WI38 (cell line): ENCODE results near the gene MMEL1.

Source experiments
- H3K4me3 ChIP-seq: 2 replicates; pipeline ENCODE4 v1.5.1; 2011; ENCODE audit warnings: low read depth, mild to moderate bottlenecking, control low read depth, low read length
- CTCF ChIP-seq: IDR thresholded peaks from 2 replicates; pipeline ENCODE4 v1.5.1; 2012; ENCODE audit warnings: low read depth, mild to moderate bottlenecking, control low read depth, low read length

The MMEL1 gene

GRCh38 chr1:2595261-2595811 is 37.5 kb downstream of the MMEL1 start:
- no peak overlapping the region for H3K4me3 ChIP-seq
- no peak for TF ChIP-seq CTCF

GRCh38 chr1:2594641-2595131 is 38.1 kb downstream of the MMEL1 start:
- no peak overlapping the region for H3K4me3 ChIP-seq
- no peak for TF ChIP-seq CTCF

GRCh38 chr1:2594001-2594640 is 38.7 kb downstream of the MMEL1 start:
- H3K4me3 ChIP-seq: no peak overlapping the region
- TF ChIP-seq CTCF: no peak

- TF ChIP-seq CTCF: no peak
- no peak overlapping the region for H3K4me3 ChIP-seq
Measured at GRCh38 chr1:2593251-2593878, 39.5 kb downstream of the MMEL1 start.

- no peak overlapping the region for H3K4me3 ChIP-seq
- no peak for TF ChIP-seq CTCF
Measured at GRCh38 chr1:2592672-2593071, 40.1 kb downstream of the MMEL1 start.

GRCh38 chr1:2591581-2592261 is 41.1 kb downstream of the MMEL1 start:
- TF ChIP-seq CTCF: no peak
- no peak overlapping the region for H3K4me3 ChIP-seq

- no peak overlapping the region for H3K4me3 ChIP-seq
- no peak for TF ChIP-seq CTCF
Measured at GRCh38 chr1:2591233-2591580, 41.6 kb downstream of the MMEL1 start.
